ENCODE measurements around the gene CH25H.

- no peak for TF ChIP-seq EZH2 (IDR thresholded peaks at IDR 0.05; ENCODE audit: insufficient read depth, poor library complexity, severe bottlenecking)
- no peak for TF ChIP-seq EZH2phosphoT487 (IDR thresholded peaks at IDR 0.05; ENCODE audit: insufficient read depth, low read depth)
These were observed 48.7 kb upstream of the CH25H start for GRCh38 chr10:89255793-89256192.

All from GM23248 (cell line).